ENCODE data around the gene KCNQ2. TPM values are rescaled to one million over a fixed set of nuclear protein-coding genes. Genes with fewer than 3 reads are reported as not detected.

Gene KCNQ2
- total and polyA plus RNA-seq, 4 donors = not detected

DNA sequence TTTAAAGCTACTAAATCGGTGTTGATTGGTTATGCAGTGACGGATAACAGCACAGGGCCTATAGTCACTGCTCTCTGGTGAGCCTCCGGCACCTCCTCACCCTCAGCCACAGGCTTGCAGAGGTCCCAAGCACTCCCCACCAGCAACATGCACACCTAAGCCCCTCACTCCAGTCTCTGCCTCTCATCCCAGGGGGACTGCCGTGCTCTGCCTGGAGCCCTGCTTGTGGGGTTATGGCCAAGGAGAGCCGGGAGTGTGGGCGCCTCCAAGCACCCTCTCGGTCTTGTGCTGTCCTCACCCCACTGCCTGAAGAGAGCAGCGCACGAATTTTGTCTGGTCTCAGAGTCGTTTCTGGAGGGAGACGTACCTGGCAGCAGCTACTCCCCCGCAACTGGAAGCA lies 33.3 kb upstream of the KCNQ2 start:
- TF ChIP-seq, protein P1, sequence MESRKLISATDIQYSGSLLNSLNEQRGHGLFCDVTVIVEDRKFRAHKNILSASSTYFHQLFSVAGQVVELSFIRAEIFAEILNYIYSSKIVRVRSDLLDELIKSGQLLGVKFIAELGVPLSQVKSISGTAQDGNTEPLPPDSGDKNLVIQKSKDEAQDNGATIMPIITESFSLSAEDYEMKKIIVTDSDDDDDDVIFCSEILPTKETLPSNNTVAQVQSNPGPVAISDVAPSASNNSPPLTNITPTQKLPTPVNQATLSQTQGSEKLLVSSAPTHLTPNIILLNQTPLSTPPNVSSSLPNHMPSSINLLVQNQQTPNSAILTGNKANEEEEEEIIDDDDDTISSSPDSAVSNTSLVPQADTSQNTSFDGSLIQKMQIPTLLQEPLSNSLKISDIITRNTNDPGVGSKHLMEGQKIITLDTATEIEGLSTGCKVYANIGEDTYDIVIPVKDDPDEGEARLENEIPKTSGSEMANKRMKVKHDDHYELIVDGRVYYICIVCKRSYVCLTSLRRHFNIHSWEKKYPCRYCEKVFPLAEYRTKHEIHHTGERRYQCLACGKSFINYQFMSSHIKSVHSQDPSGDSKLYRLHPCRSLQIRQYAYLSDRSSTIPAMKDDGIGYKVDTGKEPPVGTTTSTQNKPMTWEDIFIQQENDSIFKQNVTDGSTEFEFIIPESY (IDR thresholded peaks at IDR 0.05) = no peak
- TF ChIP-seq RXRA (IDR thresholded peaks at IDR 0.05) = no peak
- no peak for TF ChIP-seq GABPA (IDR thresholded peaks at IDR 0.05 in 1 of 2, conservative IDR thresholded peaks at IDR 0.05 in 1 of 2)
- Histone ChIP-seq H3K9ac (ENCODE audit: low read depth in 1 of 2, low read length in 2 of 2) (no peak overlapping the region), H3K4me3 (ENCODE audit: low read depth in 1 of 3, low read length in 3 of 3) (no peak overlapping the region), H3K9me3 (ENCODE audit: control insufficient read depth in 4 of 4, low read length in 3 of 4) (peaks cover 0 to 6% (median 4%) of the 10 kb centered on the region in 4 donors), H3K4me1 (ENCODE audit: control insufficient read depth in 4 of 4, insufficient read depth in 4 of 4, low read length in 3 of 4) (no peaks in the 10 kb centered on the region), H3K27ac (ENCODE audit: low read depth in 1 of 2, low read length in 2 of 2) (no peak overlapping the region), H3K36me3 (ENCODE audit: control insufficient read depth in 4 of 4, insufficient read depth in 3 of 4, low read depth in 1 of 4, low read length in 3 of 4) (no peaks in the 10 kb centered on the region), H3K27me3 (ENCODE audit: control insufficient read depth in 4 of 4, insufficient read depth in 4 of 4, low read length in 3 of 4) (peaks cover 0 to 3% (median 0%) of the 10 kb centered on the region in 4 donors)
- 88% methylated on average over 12 of the region's 12 CpGs for WGBS
- DNase-seq (ENCODE audit: low spot score) = no peak

DNA sequence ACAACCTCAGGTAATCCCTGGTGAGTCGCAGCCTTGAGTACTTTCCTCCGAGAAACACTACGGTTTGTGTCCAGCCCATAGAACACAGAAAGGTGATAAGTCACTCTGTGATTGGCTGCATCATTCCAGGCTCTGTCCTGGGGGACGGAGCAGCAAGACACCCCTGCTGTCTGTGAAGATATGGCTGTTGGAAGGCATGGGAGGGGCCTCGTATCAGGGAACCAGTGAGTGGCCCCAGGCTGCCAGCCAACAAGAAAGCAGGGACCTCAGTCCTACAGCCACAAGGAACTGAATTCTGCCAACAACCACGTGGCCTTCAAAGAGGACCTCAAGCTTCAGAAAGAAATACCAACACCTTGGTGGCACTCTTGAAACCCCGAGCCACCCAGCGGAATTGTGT lies 32.8 kb upstream of the KCNQ2 start:
- Histone ChIP-seq H3K36me3 (ENCODE audit: control insufficient read depth in 4 of 4, insufficient read depth in 3 of 4, low read depth in 1 of 4, low read length in 3 of 4) (no peaks in the 10 kb centered on the region), H3K4me3 (ENCODE audit: low read depth in 1 of 3, low read length in 3 of 3) (no peak overlapping the region), H3K4me1 (ENCODE audit: control insufficient read depth in 4 of 4, insufficient read depth in 4 of 4, low read length in 3 of 4) (no peaks in the 10 kb centered on the region), H3K9me3 (ENCODE audit: control insufficient read depth in 4 of 4, low read length in 3 of 4) (peaks cover 0 to 6% (median 4%) of the 10 kb centered on the region in 4 donors), H3K9ac (ENCODE audit: low read depth in 1 of 2, low read length in 2 of 2) (no peak overlapping the region), H3K27me3 (ENCODE audit: control insufficient read depth in 4 of 4, insufficient read depth in 4 of 4, low read length in 3 of 4) (peaks cover 0 to 3% (median 0%) of the 10 kb centered on the region in 4 donors), H3K27ac (ENCODE audit: low read depth in 1 of 2, low read length in 2 of 2) (no peak overlapping the region)
- no peak for DNase-seq (ENCODE audit: low spot score)
- no peak for TF ChIP-seq HNF4A (conservative IDR thresholded peaks at IDR 0.05)
- no peak for TF ChIP-seq RXRA (IDR thresholded peaks at IDR 0.05)
- no peak for TF ChIP-seq TAF1 (conservative IDR thresholded peaks at IDR 0.05)
- no peak for TF ChIP-seq GABPA (IDR thresholded peaks at IDR 0.05 in 1 of 2, conservative IDR thresholded peaks at IDR 0.05 in 1 of 2)
- TF ChIP-seq FOXA2 (IDR thresholded peaks at IDR 0.05) = no peak
- TF ChIP-seq HNF4G (IDR thresholded peaks at IDR 0.05) = no peak
- no peak for TF ChIP-seq YY1 (IDR thresholded peaks at IDR 0.05)
- TF ChIP-seq, protein P2, sequence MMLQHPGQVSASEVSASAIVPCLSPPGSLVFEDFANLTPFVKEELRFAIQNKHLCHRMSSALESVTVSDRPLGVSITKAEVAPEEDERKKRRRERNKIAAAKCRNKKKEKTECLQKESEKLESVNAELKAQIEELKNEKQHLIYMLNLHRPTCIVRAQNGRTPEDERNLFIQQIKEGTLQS (IDR thresholded peaks at IDR 0.05) = no peak
- TF ChIP-seq, protein P3, sequence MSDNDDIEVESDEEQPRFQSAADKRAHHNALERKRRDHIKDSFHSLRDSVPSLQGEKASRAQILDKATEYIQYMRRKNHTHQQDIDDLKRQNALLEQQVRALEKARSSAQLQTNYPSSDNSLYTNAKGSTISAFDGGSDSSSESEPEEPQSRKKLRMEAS (IDR thresholded peaks at IDR 0.05) = no peak
- TF ChIP-seq, protein P4, sequence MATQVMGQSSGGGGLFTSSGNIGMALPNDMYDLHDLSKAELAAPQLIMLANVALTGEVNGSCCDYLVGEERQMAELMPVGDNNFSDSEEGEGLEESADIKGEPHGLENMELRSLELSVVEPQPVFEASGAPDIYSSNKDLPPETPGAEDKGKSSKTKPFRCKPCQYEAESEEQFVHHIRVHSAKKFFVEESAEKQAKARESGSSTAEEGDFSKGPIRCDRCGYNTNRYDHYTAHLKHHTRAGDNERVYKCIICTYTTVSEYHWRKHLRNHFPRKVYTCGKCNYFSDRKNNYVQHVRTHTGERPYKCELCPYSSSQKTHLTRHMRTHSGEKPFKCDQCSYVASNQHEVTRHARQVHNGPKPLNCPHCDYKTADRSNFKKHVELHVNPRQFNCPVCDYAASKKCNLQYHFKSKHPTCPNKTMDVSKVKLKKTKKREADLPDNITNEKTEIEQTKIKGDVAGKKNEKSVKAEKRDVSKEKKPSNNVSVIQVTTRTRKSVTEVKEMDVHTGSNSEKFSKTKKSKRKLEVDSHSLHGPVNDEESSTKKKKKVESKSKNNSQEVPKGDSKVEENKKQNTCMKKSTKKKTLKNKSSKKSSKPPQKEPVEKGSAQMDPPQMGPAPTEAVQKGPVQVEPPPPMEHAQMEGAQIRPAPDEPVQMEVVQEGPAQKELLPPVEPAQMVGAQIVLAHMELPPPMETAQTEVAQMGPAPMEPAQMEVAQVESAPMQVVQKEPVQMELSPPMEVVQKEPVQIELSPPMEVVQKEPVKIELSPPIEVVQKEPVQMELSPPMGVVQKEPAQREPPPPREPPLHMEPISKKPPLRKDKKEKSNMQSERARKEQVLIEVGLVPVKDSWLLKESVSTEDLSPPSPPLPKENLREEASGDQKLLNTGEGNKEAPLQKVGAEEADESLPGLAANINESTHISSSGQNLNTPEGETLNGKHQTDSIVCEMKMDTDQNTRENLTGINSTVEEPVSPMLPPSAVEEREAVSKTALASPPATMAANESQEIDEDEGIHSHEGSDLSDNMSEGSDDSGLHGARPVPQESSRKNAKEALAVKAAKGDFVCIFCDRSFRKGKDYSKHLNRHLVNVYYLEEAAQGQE (IDR thresholded peaks at IDR 0.05) = no peak
- TF ChIP-seq FOXA1 (IDR thresholded peaks at IDR 0.05) = no peak
- no peak for TF ChIP-seq NR2F2 (IDR thresholded peaks at IDR 0.05)
- TF ChIP-seq RAD21 (IDR thresholded peaks at IDR 0.05) = no peak
- TF ChIP-seq JUND (IDR thresholded peaks at IDR 0.05) = no peak
- TF ChIP-seq, protein P5, sequence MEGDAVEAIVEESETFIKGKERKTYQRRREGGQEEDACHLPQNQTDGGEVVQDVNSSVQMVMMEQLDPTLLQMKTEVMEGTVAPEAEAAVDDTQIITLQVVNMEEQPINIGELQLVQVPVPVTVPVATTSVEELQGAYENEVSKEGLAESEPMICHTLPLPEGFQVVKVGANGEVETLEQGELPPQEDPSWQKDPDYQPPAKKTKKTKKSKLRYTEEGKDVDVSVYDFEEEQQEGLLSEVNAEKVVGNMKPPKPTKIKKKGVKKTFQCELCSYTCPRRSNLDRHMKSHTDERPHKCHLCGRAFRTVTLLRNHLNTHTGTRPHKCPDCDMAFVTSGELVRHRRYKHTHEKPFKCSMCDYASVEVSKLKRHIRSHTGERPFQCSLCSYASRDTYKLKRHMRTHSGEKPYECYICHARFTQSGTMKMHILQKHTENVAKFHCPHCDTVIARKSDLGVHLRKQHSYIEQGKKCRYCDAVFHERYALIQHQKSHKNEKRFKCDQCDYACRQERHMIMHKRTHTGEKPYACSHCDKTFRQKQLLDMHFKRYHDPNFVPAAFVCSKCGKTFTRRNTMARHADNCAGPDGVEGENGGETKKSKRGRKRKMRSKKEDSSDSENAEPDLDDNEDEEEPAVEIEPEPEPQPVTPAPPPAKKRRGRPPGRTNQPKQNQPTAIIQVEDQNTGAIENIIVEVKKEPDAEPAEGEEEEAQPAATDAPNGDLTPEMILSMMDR (IDR thresholded peaks at IDR 0.05; ENCODE audit: low read depth, low read length, missing input control) = no peak
- 85% methylated on average over 8 of the region's 8 CpGs for WGBS
